IPS DF 19.7 (cell line): Measurements from ENCODE around the gene SRRM4.

Experiments used
- DNase-seq: peaks from one replicate; pipeline ENCODE4 v3.0.0-alpha.2; 2013; ENCODE audit warnings: low read depth, low spot score

Gene SRRM4

DNA sequence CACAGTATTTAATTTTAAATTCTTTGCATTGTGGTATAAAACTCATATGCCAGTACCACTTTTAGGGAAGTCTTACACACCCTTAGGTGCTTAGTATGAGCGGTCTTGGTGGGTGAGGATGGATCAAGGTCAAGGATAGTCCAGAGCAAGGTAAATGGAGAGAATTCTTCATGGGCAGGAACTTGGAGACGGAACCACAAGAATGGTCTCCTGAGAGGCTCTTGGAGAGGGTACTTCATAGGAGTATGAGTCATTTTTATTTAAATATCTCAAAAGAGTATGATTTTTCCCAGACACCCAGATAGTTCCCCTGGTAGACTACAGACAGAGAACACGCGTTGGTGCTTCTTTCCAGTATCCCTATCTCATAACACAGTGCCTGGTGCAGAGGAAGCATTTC lies 219.3 kb downstream of the SRRM4 start:
- DNase-seq = no peak

DNA sequence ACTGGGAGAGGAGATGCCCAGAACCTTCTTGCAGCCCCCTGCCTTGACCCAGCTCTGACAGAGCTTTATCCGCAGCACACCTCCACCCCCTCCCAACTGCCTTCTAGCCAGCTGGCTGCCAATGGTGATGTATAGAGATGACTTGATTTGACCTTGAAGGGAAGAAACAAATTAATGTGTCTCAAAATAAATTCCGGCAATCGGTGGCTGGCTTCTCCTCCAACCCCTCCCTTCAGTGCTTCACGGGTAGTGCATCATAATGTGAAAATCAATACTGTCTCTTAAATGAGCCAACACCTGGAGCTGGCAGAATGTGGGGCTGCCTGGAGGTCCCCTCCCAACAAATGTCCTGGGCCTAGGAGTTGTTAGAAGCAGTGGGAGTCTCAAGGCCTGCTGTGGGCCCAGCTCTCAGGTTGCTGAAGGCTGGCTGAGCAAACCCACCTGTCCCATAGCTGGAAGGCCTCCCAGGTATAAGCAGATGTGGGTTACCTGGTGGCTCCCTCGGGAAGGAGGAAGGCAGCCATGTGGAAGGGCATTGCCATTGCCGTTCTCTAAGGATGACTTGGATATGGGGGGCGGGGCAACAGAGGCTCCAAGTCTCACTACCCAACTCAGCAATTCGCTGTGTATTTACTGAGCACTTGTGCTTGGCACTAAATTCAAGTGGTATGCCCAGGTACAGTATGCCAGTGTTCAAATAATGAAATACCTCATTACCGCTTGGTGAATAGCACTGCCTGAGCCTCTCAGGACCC lies 220.6 kb downstream of the SRRM4 start:
- DNase-seq = no peak

DNA sequence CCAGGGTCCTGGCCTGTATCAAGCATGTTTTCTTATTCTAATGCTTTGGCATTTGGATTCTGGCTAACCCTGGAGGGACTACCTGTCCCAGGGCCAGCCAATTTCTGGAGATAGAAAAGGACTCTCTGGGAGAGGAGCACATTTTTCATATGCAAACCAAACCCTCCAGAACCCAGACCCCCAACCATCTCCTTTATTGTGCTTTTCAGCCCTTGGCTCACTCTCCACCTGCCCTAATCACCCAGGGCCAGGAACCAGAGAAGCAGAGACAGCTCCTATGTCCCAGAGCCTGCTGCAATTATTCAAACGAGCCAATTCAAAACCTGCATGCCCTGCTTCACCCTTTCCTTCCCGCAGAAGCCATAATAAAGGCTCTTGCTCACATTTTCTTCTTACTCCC lies 221.2 kb downstream of the SRRM4 start:
- DNase-seq = no peak

DNA sequence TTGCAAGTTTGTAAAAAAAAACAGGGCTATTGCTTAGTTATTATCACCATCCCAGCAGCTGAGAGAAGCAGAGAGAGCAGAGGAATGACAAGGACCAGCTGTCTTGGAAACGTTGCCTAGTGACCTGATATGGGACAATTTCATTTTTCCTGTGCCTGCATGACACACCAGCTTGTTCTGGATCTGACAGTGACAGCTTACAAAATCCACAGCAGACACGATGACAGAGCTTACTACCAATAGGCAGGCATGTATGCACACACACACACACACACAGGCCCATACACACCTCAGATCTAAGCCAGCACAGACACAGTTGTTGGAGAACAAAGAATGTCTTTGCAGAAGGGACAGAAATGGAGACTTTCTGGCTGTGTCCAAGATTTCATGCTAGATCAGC lies 222.8 kb downstream of the SRRM4 start:
- no peak for DNase-seq

- no peak for DNase-seq
Measured at GRCh38 chr12:119204671-119205285, 223.4 kb downstream of the SRRM4 start.

GRCh38 chr12:119206348-119207062 lies 225.2 kb downstream of the SRRM4 start:
- no peak for DNase-seq

GRCh38 chr12:119207063-119207560 lies 225.8 kb downstream of the SRRM4 start:
- no peak for DNase-seq

- no peak for DNase-seq
Measured at GRCh38 chr12:119208626-119209061, 227.3 kb downstream of the SRRM4 start.

GRCh38 chr12:119211884-119212283 lies 230.5 kb downstream of the SRRM4 start:
- no peak for DNase-seq
